ENCODE data around the gene FIG4.

The FIG4 gene

GRCh38 chr6:109808837-109809236 lies 117.7 kb downstream of the FIG4 start:
- Histone ChIP-seq H3K4me1 (ENCODE audit: control insufficient read depth in 2 of 2, insufficient read depth in 1 of 2, low read depth in 1 of 2, low read length in 2 of 2) (no peaks in the 10 kb centered on the region), H3K14ac (ENCODE audit: low read length) (no peak overlapping the region), H2BK15ac (ENCODE audit: low read length) (no peak overlapping the region), H4K91ac (ENCODE audit: low read depth, low read length, poor library complexity) (no peak overlapping the region), H3K23ac (ENCODE audit: low read depth, low read length, poor library complexity) (no peak overlapping the region), H3K27me3 (ENCODE audit: control insufficient read depth in 3 of 3, insufficient read depth in 3 of 3, low read depth in 1 of 3, low read length in 3 of 3) (no peaks in the 10 kb centered on the region), H3K79me1 (ENCODE audit: low read depth, low read length) (no peaks in the 10 kb centered on the region), H3K4me2 (ENCODE audit: insufficient read depth, low read length, poor library complexity, severe bottlenecking) (no peak overlapping the region), H2AFZ (ENCODE audit: low read length) (no peak overlapping the region), H3K18ac (ENCODE audit: low read length) (no peak overlapping the region), H4K8ac (ENCODE audit: low read depth, low read length) (no peak overlapping the region), H3K9me3 (replicated peaks in 1 of 2; ENCODE audit: control insufficient read depth in 2 of 2, insufficient read depth in 1 of 2, low read depth in 1 of 2, low read length in 2 of 2) (no peaks in the 10 kb centered on the region), H3K4me3 (ENCODE audit: low read length in 2 of 2) (no peak overlapping the region), H3K36me3 (replicated peaks in 1 of 2; ENCODE audit: control insufficient read depth in 2 of 2, insufficient read depth in 2 of 2, low read length in 2 of 2) (no peaks in the 10 kb centered on the region), H2BK5ac (ENCODE audit: low read length) (no peak overlapping the region), H3K27ac (replicated peaks; ENCODE audit: low read length) (no peak overlapping the region), H3K9ac (ENCODE audit: low read depth, low read length, poor library complexity) (no peak overlapping the region), H2AK5ac (ENCODE audit: low read depth, low read length) (no peak overlapping the region), H3K4ac (ENCODE audit: low read length) (no peak overlapping the region), H2BK12ac (ENCODE audit: low read length) (no peak overlapping the region), H2BK120ac (ENCODE audit: low read depth, low read length) (no peak overlapping the region)
- DNase-seq (ENCODE audit: low spot score): no peak
- WGBS, 2 donors (ENCODE audit: extremely low coverage in 2 of 2, insufficient read length in 2 of 2, insufficient replicate concordance in 1 of 2): no CpG with 5 or more reads among the region's 1 CpG

DNA sequence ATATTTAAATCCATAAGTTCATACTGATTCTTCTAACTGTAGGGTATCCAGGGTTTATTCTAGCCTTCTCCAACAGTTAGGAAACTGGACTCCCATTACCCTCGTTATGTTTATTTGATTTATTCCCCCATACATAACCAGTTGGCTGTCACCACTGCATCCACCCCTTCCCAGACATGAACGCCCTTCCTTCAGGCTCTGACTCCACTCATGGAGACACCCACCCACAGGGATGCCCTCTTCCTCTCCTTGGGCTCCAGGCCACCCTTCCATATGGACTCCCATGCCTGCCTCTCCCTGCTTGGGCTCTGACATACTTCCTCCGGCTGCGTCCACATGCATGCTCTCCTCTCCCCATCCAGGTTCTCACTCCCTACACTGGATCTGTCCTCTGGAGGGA lies 124.0 kb downstream of the FIG4 start:
- Histone ChIP-seq H2AK5ac (ENCODE audit: low read depth, low read length) (no peak overlapping the region), H4K8ac (ENCODE audit: low read depth, low read length) (no peak overlapping the region), H2AFZ (ENCODE audit: low read length) (no peak overlapping the region), H3K18ac (ENCODE audit: low read length) (no peak overlapping the region), H3K27me3 (ENCODE audit: control insufficient read depth in 3 of 3, insufficient read depth in 3 of 3, low read depth in 1 of 3, low read length in 3 of 3) (no peaks in the 10 kb centered on the region), H2BK15ac (ENCODE audit: low read length) (no peak overlapping the region), H3K27ac (replicated peaks; ENCODE audit: low read length) (no peak overlapping the region), H4K91ac (ENCODE audit: low read depth, low read length, poor library complexity) (no peak overlapping the region), H3K4me1 (ENCODE audit: control insufficient read depth in 2 of 2, insufficient read depth in 1 of 2, low read depth in 1 of 2, low read length in 2 of 2) (no peaks in the 10 kb centered on the region), H2BK12ac (ENCODE audit: low read length) (no peak overlapping the region), H3K4ac (ENCODE audit: low read length) (no peak overlapping the region), H3K79me1 (ENCODE audit: low read depth, low read length) (no peaks in the 10 kb centered on the region), H3K14ac (ENCODE audit: low read length) (no peak overlapping the region), H3K4me2 (ENCODE audit: insufficient read depth, low read length, poor library complexity, severe bottlenecking) (no peak overlapping the region), H3K9ac (ENCODE audit: low read depth, low read length, poor library complexity) (no peak overlapping the region), H3K4me3 (ENCODE audit: low read length in 2 of 2) (no peak overlapping the region), H3K23ac (ENCODE audit: low read depth, low read length, poor library complexity) (no peak overlapping the region), H2BK120ac (ENCODE audit: low read depth, low read length) (no peak overlapping the region), H3K36me3 (replicated peaks in 1 of 2; ENCODE audit: control insufficient read depth in 2 of 2, insufficient read depth in 2 of 2, low read length in 2 of 2) (no peaks in the 10 kb centered on the region), H3K9me3 (replicated peaks in 1 of 2; ENCODE audit: control insufficient read depth in 2 of 2, insufficient read depth in 1 of 2, low read depth in 1 of 2, low read length in 2 of 2) (no peaks in the 10 kb centered on the region), H2BK5ac (ENCODE audit: low read length) (no peak overlapping the region)
- WGBS, 2 donors (ENCODE audit: extremely low coverage in 2 of 2, insufficient read length in 2 of 2, insufficient replicate concordance in 1 of 2): no CpG with 5 or more reads among the region's 4 CpGs
- DNase-seq (ENCODE audit: low spot score): no peak

- no peaks in the 10 kb centered on the region for H3K4me1 ChIP-seq (ENCODE audit: control insufficient read depth in 2 of 2, insufficient read depth in 1 of 2, low read depth in 1 of 2, low read length in 2 of 2)
- no peaks in the 10 kb centered on the region for H3K36me3 ChIP-seq (replicated peaks in 1 of 2; ENCODE audit: control insufficient read depth in 2 of 2, insufficient read depth in 2 of 2, low read length in 2 of 2)
- no peak overlapping the region for H2AFZ ChIP-seq (ENCODE audit: low read length)
- H2BK12ac ChIP-seq (ENCODE audit: low read length): no peak overlapping the region
- no peak overlapping the region for H4K8ac ChIP-seq (ENCODE audit: low read depth, low read length)
- H3K18ac ChIP-seq (ENCODE audit: low read length): no peak overlapping the region
- H2AK5ac ChIP-seq (ENCODE audit: low read depth, low read length): no peak overlapping the region
- H2BK120ac ChIP-seq (ENCODE audit: low read depth, low read length): no peak overlapping the region
- H3K4me2 ChIP-seq (ENCODE audit: insufficient read depth, low read length, poor library complexity, severe bottlenecking): no peak overlapping the region
- H3K9ac ChIP-seq (ENCODE audit: low read depth, low read length, poor library complexity): no peak overlapping the region
- no peak overlapping the region for H2BK5ac ChIP-seq (ENCODE audit: low read length)
- H3K27ac ChIP-seq (replicated peaks; ENCODE audit: low read length): no peak overlapping the region
- H2BK15ac ChIP-seq (ENCODE audit: low read length): no peak overlapping the region
- H3K27me3 ChIP-seq (ENCODE audit: control insufficient read depth in 3 of 3, insufficient read depth in 3 of 3, low read depth in 1 of 3, low read length in 3 of 3): no peaks in the 10 kb centered on the region
- no CpG with 5 or more reads among the region's 14 CpGs for WGBS, 2 donors (ENCODE audit: extremely low coverage in 2 of 2, insufficient read length in 2 of 2, insufficient replicate concordance in 1 of 2)
- H4K91ac ChIP-seq (ENCODE audit: low read depth, low read length, poor library complexity): no peak overlapping the region
- no peak overlapping the region for H3K14ac ChIP-seq (ENCODE audit: low read length)
- no peaks in the 10 kb centered on the region for H3K79me1 ChIP-seq (ENCODE audit: low read depth, low read length)
- no peak overlapping the region for H3K4me3 ChIP-seq (ENCODE audit: low read length in 2 of 2)
- H3K23ac ChIP-seq (ENCODE audit: low read depth, low read length, poor library complexity): no peak overlapping the region
- no peak overlapping the region for H3K4ac ChIP-seq (ENCODE audit: low read length)
- no peak for DNase-seq (ENCODE audit: low spot score)
- no peaks in the 10 kb centered on the region for H3K9me3 ChIP-seq (replicated peaks in 1 of 2; ENCODE audit: control insufficient read depth in 2 of 2, insufficient read depth in 1 of 2, low read depth in 1 of 2, low read length in 2 of 2)
Observed at GRCh38 chr6:109816452-109817374, 125.6 kb downstream of the FIG4 start.

DNA sequence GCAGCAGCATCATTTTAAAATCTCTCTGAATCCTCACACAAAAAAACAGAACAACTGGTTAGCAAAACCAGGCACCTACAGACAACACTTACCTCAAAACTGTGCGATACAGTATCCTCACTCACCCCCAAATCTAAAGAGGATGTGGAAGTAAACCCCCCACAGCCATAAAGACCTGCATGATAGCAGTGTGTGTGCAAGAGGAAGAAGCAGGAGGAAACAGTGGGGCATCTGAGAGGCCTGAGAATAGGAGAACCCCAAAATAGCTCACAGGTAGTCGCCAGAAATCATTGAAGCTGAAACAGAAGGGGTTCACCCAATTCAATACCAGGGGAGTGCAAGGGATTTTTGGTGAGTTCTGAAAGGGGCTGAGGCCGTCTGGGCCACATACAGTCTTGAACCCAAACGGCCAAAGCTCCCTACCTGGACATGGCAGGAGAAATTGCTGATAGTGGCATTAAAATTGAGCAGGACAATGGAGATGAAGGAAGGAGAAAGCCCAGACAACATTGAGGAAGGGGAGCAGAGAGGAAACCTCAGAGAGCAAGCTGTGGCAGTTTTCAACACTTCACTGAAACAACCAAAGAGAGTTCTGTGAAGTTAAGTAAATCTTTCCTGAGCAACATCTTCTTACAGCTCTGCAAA lies 129.7 kb downstream of the FIG4 start:
- WGBS, 2 donors (ENCODE audit: extremely low coverage in 2 of 2, insufficient read length in 2 of 2, insufficient replicate concordance in 1 of 2): no CpG with 5 or more reads among the region's 4 CpGs
- Histone ChIP-seq H3K27me3 (ENCODE audit: control insufficient read depth in 3 of 3, insufficient read depth in 3 of 3, low read depth in 1 of 3, low read length in 3 of 3) (no peaks in the 10 kb centered on the region), H3K36me3 (replicated peaks in 1 of 2; ENCODE audit: control insufficient read depth in 2 of 2, insufficient read depth in 2 of 2, low read length in 2 of 2) (peaks cover 1 to 6% of the 10 kb centered on the region in 2 donors)

More for the DNA sequence above, 129.7 kb downstream of the FIG4 start:
- Histone ChIP-seq H2BK5ac (ENCODE audit: low read length) (no peak overlapping the region), H2AK5ac (ENCODE audit: low read depth, low read length) (no peak overlapping the region), H3K4me2 (ENCODE audit: insufficient read depth, low read length, poor library complexity, severe bottlenecking) (no peak overlapping the region), H3K27ac (replicated peaks; ENCODE audit: low read length) (no peak overlapping the region), H4K8ac (ENCODE audit: low read depth, low read length) (no peak overlapping the region), H3K14ac (ENCODE audit: low read length) (no peak overlapping the region), H2AFZ (ENCODE audit: low read length) (no peak overlapping the region), H3K23ac (ENCODE audit: low read depth, low read length, poor library complexity) (no peak overlapping the region), H3K4me1 (ENCODE audit: control insufficient read depth in 2 of 2, insufficient read depth in 1 of 2, low read depth in 1 of 2, low read length in 2 of 2) (no peaks in the 10 kb centered on the region), H2BK15ac (ENCODE audit: low read length) (no peak overlapping the region), H3K9ac (ENCODE audit: low read depth, low read length, poor library complexity) (no peak overlapping the region), H3K4me3 (ENCODE audit: low read length in 2 of 2) (no peak overlapping the region), H3K9me3 (replicated peaks in 1 of 2; ENCODE audit: control insufficient read depth in 2 of 2, insufficient read depth in 1 of 2, low read depth in 1 of 2, low read length in 2 of 2) (no peaks in the 10 kb centered on the region), H3K79me1 (ENCODE audit: low read depth, low read length) (no peaks in the 10 kb centered on the region), H3K18ac (ENCODE audit: low read length) (no peak overlapping the region), H4K91ac (ENCODE audit: low read depth, low read length, poor library complexity) (no peak overlapping the region), H3K4ac (ENCODE audit: low read length) (no peak overlapping the region), H2BK120ac (ENCODE audit: low read depth, low read length) (no peak overlapping the region), H2BK12ac (ENCODE audit: low read length) (no peak overlapping the region)
- DNase-seq (ENCODE audit: low spot score): no peak
